GM12892 (cell line): ENCODE data around the gene RBFOX1.

Source experiments
- POLR2A ChIP-seq: IDR thresholded peaks from 2 replicates; pipeline ENCODE4 v1.6.1; 2011; ENCODE audit warnings: low read depth, low read length, control low read depth
- POLR2AphosphoS5 ChIP-seq: IDR thresholded peaks from 2 replicates; pipeline ENCODE4 v1.6.1; 2011; ENCODE audit warnings: low read depth, low read length, control low read depth
- TAF1 ChIP-seq: IDR thresholded peaks from 2 replicates; pipeline ENCODE4 v1.6.1; 2011; ENCODE audit warnings: low read depth, mild to moderate bottlenecking, control low read depth, low read length, borderline replicate concordance

DNA sequence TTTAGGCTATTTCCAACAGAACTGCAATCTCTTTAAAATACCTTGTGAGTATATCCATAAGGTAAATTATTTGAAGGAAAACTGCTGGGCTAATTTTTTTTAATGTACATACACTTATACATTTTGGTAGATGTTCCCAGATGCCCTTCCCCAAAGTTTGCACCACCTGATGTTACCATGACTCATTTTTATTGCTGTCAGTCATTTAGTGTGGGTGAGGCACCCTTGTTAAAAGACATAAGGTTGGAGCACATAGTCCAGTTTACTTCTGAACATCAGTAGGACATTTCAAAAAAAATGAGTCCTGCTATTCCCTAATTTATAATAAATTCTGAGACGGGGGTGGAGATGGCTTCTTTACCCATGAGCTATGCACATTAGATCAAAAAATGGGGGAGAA lies 138.6 kb downstream of the RBFOX1 start:
- no peak for TF ChIP-seq POLR2A
- TF ChIP-seq TAF1, result no peak
- no peak for TF ChIP-seq POLR2AphosphoS5
